GM18526 (cell line): ENCODE measurements around the gene ITPK1.

Source experiments
- POLR2A ChIP-seq: IDR thresholded peaks from 3 replicates; pipeline ENCODE4 v1.6.1; 2011; ENCODE audit not compliant: insufficient read length; ENCODE audit errors: extremely low read depth

ITPK1 gene

GRCh38 chr14:93033983-93034670 is 81.6 kb downstream of the ITPK1 start:
- no peak for TF ChIP-seq POLR2A

DNA sequence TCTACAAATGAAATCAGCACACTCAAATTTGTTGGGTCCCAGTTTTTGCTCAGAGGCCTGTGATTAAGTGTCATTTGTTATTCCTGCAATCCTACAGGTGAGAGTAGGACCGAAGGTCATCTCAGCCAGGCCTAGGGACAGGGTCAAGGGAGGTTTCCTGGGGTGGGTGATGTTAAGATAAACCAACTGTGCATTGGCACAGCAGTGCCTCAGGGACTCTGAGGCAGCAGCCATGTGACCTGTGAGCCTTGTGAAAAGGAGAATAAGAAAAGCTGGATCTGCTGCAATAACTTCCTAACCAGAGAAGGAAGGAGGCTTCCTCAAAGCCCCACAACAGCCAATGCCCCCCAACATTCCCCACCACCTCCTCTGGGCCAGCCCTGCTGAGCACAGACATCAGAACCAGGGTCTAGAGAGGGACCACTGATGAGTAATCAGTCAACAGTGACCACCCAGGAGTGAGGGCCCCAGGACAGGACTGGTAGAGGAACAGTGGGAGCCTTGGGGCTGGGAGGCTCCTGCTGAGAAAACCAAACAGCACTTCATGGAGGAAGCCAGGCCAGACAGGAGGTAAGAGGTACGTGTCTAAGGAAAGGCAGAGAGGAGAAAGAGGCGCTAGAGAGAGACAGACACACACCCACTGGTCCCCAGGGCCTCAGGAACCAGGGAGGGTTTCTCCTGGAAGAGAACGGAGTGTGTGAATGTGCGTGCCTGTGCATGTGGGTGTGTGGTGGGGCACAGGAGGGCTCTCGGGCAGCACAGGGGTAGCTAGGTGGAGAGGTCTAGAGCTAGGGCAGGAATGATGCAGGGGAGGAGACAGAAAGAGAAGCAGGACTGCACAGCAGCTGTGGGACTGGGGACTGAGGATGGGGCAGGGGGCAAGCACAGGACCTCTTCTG is 82.4 kb downstream of the ITPK1 start:
- TF ChIP-seq POLR2A, result no peak

- TF ChIP-seq POLR2A, result no peak
These were observed 83.2 kb downstream of the ITPK1 start for GRCh38 chr14:93032421-93032936.

DNA sequence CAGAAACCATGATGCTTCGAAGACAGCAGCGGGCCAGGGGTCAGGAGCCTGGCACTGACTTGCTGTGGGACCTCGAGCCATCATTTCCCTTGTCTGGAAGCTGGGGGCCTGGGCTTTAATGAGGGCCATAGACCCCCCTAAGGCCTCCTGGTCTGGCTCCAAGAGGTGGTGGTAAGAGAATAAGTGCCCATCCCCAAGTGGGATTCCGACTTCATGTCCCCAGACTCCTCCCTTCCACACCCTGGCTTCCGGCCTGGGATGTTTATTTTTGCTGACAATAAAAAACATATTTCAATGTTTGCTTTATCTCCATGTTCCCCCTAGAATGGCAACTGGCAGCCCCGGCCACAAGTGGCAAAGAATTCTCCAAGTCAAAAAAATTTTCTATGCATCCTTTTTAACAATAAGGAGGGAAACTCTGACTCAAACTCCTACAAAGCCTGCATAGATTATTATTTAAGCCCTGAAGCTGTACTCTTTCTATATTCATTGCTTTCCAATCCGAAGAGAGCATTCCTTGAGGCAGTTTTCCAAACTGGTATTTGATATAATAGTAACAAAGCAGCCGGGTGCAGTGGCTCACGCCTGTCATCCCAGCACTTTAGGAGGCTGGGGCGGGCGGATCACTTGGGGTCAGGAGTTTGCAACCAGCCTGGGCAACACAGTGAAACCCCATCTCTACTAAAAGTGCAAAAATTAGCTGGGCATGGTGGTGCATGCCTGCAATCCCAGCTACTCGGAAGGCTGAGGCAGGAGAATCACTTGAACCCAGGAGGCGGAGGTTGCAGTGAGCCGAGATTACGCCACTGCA is 84.0 kb downstream of the ITPK1 start:
- TF ChIP-seq POLR2A, result no peak

GRCh38 chr14:93030761-93031160 is 85.0 kb downstream of the ITPK1 start:
- no peak for TF ChIP-seq POLR2A

GRCh38 chr14:93029911-93030508 is 85.7 kb downstream of the ITPK1 start:
- TF ChIP-seq POLR2A, result no peak

DNA sequence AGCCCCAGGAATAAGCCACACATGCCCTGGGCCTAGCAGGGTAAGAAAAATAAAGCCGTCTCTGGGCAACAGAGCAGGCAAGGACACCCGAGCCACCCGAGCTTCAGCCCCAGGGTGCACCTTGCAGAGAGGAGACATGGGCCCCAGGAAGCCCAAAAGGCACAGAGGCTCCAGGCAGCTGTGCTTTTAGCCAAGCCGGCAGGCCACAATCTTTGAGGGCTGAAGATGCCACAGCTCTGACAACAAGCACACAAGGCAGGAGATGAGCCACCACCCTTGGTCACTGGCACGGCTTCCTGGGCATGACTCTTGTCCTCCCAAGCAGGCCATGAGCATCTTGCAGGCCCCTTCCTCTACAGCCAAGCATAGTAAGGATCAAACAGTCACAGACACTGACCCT is 86.3 kb downstream of the ITPK1 start:
- no peak for TF ChIP-seq POLR2A

DNA sequence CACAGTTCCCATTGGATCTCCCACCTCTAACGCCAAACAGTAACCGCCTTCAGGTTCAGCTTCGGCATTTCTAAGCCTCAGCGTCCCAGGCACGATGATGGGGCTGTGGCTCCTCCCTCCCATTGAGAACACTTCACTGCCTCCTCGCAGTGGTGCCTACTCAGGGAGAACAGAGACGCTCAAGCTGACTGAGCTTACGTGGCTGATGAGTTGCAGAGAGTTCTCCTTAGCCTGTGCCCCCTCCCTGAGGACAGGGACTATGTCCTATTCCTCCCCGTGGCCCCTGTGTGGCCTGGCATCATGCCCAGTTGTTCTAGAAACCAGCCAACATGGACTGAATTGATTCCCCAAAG is 87.0 kb downstream of the ITPK1 start:
- TF ChIP-seq POLR2A, result no peak

- TF ChIP-seq POLR2A, result no peak
These were observed 87.7 kb downstream of the ITPK1 start for GRCh38 chr14:93027810-93028723.

DNA sequence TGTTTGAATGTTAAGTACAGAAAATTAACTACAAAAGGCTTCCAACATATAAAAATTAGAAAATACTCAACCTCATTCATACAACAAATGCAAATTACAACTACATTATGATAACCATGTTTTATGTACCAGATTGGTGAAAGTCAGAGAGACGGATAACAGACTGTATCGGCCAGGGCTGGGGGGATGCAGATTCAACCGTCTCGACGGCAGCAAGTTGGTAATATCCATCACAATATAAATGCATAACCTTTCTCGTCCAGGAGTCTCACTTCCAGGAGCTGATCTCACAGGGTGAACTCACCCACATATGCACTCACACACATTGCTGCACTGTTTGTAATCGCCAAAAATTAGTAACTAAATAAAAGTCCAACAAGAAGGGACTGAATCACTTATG is 89.4 kb downstream of the ITPK1 start:
- no peak for TF ChIP-seq POLR2A

- TF ChIP-seq POLR2A, result no peak
These were observed 90.7 kb downstream of the ITPK1 start for GRCh38 chr14:93025055-93025454.

DNA sequence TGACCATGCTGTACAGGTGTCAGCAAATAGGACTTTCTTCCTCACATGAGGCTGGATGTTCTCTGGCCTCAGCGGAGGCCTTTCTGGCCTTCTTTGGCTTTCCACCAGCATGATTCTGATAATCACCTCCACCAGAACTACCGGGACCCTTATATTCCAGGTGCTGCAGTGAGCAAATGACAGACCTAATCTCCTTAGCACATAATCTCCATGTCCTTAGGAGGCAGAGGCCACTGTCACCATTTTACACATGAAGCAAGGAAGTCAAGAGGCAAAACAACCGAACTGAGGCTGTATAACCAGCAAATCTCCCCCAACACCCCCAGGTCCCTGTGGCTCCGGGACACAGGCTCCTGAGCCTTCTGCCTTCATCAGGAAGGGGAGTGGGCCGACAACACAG is 91.2 kb downstream of the ITPK1 start:
- no peak for TF ChIP-seq POLR2A

DNA sequence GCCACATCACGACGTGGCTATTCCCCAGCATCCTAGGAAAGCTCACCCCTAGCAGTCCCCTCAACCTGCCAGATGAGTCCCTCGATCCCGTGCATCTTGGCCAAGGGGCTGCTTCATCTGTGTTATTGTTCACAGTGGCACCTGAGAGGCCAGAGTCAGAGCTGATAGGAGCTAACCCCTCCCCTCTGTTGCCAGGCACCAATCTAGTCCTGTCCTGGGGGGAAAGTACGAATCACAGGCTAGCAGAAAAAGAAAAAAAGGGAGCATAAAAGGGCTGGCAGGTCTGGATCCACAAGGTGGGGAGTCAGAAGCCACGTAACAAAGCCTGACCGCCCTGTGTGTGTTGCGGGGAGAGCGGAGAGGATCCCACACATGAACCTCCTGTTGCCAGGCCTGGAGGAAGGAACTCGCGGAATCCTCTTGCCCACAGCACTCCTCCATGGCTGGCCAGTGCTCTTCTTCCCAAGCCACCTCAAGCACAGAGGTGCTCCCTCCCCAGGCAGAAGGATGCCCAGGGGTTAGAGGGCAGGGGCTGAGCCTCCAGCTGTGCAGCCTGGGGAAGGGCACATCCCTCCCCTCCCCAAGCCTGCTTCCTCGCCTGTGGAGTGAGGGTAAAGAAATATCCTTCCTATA is 91.8 kb downstream of the ITPK1 start:
- TF ChIP-seq POLR2A, result no peak

GRCh38 chr14:93023039-93023438 is 92.7 kb downstream of the ITPK1 start:
- no peak for TF ChIP-seq POLR2A
